ENCODE results near the gene POR. TPM values are rescaled to one million over a fixed set of nuclear protein-coding genes. Genes with fewer than 3 reads are reported as not detected.

The POR gene
- total and polyA plus RNA-seq, 2 of the 8 experiments (the other 6 are each of a cell fraction or from before 2014, with no cell fraction given) = 98.7 to 144 TPM

DNA sequence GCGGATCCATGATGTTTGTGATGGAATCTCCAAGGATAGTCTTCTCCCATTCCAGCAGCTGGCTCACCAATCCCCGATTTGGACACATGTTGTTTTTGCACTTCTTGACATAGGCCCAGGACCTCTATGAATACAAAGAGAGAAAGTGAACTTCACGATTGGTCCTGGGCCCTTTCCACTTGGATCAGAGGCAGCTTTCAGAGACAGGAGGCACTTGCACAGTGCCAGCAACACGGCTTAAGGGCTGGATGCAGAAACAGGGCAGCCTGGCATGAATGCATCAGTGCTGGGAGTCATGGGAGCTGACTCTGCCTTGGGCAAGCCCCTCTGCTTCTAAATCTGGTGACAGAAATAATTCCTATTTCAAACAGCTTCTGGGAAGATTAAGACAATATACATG, 81.5 kb downstream of the POR start (continued):
- TF ChIP-seq ZNF274 (IDR thresholded peaks at IDR 0.05; ENCODE audit: borderline replicate concordance, extremely low read depth, low read length) (no peak), PHF8 (conservative IDR thresholded peaks at IDR 0.05; ENCODE audit: low read depth, low read length) (no peak), SP4 (IDR thresholded peaks at IDR 0.05; ENCODE audit: low read length) (no peak), JUN (IDR thresholded peaks at IDR 0.05; ENCODE audit: low read depth, low read length) (no peak), CREB1 (IDR thresholded peaks at IDR 0.05) (no peak), JUND (IDR thresholded peaks at IDR 0.05; ENCODE audit: low read length) (no peak)
